ENCODE measurements around the gene SAP30BP.

Gene SAP30BP

GRCh38 chr17:75676461-75676860, 9.3 kb downstream of the SAP30BP start:
- TF ChIP-seq SUZ12 (IDR thresholded peaks at IDR 0.05; ENCODE audit: extremely low read depth, insufficient read depth, insufficient read length), result no peak
- TF ChIP-seq YY1 (IDR thresholded peaks at IDR 0.05; ENCODE audit: insufficient read depth, insufficient read length), result no peak
- no peak for TF ChIP-seq ZNF274 (IDR thresholded peaks at IDR 0.05; ENCODE audit: low read depth, low read length)
- DNase-seq (ENCODE audit: low read depth, low spot score), result no peak
- Histone ChIP-seq H3K27me3 (ENCODE audit: insufficient read depth, insufficient read length) (no peaks in the 10 kb centered on the region), H3K4me1 (ENCODE audit: insufficient read depth, insufficient read length) (no peaks in the 10 kb centered on the region), H3K9ac (ENCODE audit: insufficient read length, low read depth) (no peak overlapping the region), H3K4me3 (ENCODE audit: insufficient read length, low read depth) (no peak overlapping the region), H3K36me3 (ENCODE audit: insufficient read depth, insufficient read length, low read length) (peaks cover 72% of the 10 kb centered on the region), H3K9me3 (ENCODE audit: insufficient read depth, low read length) (no peaks in the 10 kb centered on the region)

GRCh38 chr17:75679706-75680211, 12.6 kb downstream of the SAP30BP start:
- Histone ChIP-seq H3K9me3 (ENCODE audit: insufficient read depth, low read length) (no peaks in the 10 kb centered on the region), H3K9ac (ENCODE audit: insufficient read length, low read depth) (no peak overlapping the region), H3K4me3 (ENCODE audit: insufficient read length, low read depth) (no peak overlapping the region), H3K36me3 (ENCODE audit: insufficient read depth, insufficient read length, low read length) (peaks cover 68% of the 10 kb centered on the region), H3K4me1 (ENCODE audit: insufficient read depth, insufficient read length) (peaks cover 4% of the 10 kb centered on the region), H3K27me3 (ENCODE audit: insufficient read depth, insufficient read length) (no peaks in the 10 kb centered on the region)
- DNase-seq (ENCODE audit: low read depth, low spot score), result no peak
- TF ChIP-seq ZNF274 (IDR thresholded peaks at IDR 0.05; ENCODE audit: low read depth, low read length) (no peak), YY1 (IDR thresholded peaks at IDR 0.05; ENCODE audit: insufficient read depth, insufficient read length) (no peak), SUZ12 (IDR thresholded peaks at IDR 0.05; ENCODE audit: extremely low read depth, insufficient read depth, insufficient read length) (no peak)

GRCh38 chr17:75680431-75680830, 13.3 kb downstream of the SAP30BP start:
- H3K4me1 ChIP-seq (ENCODE audit: insufficient read depth, insufficient read length), result peaks cover 7% of the 10 kb centered on the region
- no peaks in the 10 kb centered on the region for H3K27me3 ChIP-seq (ENCODE audit: insufficient read depth, insufficient read length)
- no peaks in the 10 kb centered on the region for H3K9me3 ChIP-seq (ENCODE audit: insufficient read depth, low read length)
- H3K36me3 ChIP-seq (ENCODE audit: insufficient read depth, insufficient read length, low read length), result peaks cover 72% of the 10 kb centered on the region
- no peak overlapping the region for H3K4me3 ChIP-seq (ENCODE audit: insufficient read length, low read depth)
- H3K9ac ChIP-seq (ENCODE audit: insufficient read length, low read depth), result no peak overlapping the region
- TF ChIP-seq YY1 (IDR thresholded peaks at IDR 0.05; ENCODE audit: insufficient read depth, insufficient read length), result no peak
- TF ChIP-seq SUZ12 (IDR thresholded peaks at IDR 0.05; ENCODE audit: extremely low read depth, insufficient read depth, insufficient read length), result no peak
- no peak for TF ChIP-seq ZNF274 (IDR thresholded peaks at IDR 0.05; ENCODE audit: low read depth, low read length)
- DNase-seq (ENCODE audit: low read depth, low spot score), result no peak

GRCh38 chr17:75681289-75681688, 14.2 kb downstream of the SAP30BP start:
- no peak for TF ChIP-seq ZNF274 (IDR thresholded peaks at IDR 0.05; ENCODE audit: low read depth, low read length)
- TF ChIP-seq YY1 (IDR thresholded peaks at IDR 0.05; ENCODE audit: insufficient read depth, insufficient read length), result no peak
- no peak for TF ChIP-seq SUZ12 (IDR thresholded peaks at IDR 0.05; ENCODE audit: extremely low read depth, insufficient read depth, insufficient read length)
- H3K27me3 ChIP-seq (ENCODE audit: insufficient read depth, insufficient read length), result no peaks in the 10 kb centered on the region
- no peak overlapping the region for H3K4me3 ChIP-seq (ENCODE audit: insufficient read length, low read depth)
- no peak overlapping the region for H3K9ac ChIP-seq (ENCODE audit: insufficient read length, low read depth)
- peaks cover 65% of the 10 kb centered on the region for H3K36me3 ChIP-seq (ENCODE audit: insufficient read depth, insufficient read length, low read length)
- H3K9me3 ChIP-seq (ENCODE audit: insufficient read depth, low read length), result no peaks in the 10 kb centered on the region
- DNase-seq (ENCODE audit: low read depth, low spot score), result no peak
- peaks cover 7% of the 10 kb centered on the region for H3K4me1 ChIP-seq (ENCODE audit: insufficient read depth, insufficient read length)

GRCh38 chr17:75683583-75683982, 16.4 kb downstream of the SAP30BP start:
- no peak for DNase-seq (ENCODE audit: low read depth, low spot score)
- Histone ChIP-seq H3K36me3 (ENCODE audit: insufficient read depth, insufficient read length, low read length) (peaks cover 72% of the 10 kb centered on the region), H3K9me3 (ENCODE audit: insufficient read depth, low read length) (no peaks in the 10 kb centered on the region), H3K4me1 (ENCODE audit: insufficient read depth, insufficient read length) (peaks cover 13% of the 10 kb centered on the region), H3K9ac (ENCODE audit: insufficient read length, low read depth) (no peak overlapping the region), H3K4me3 (ENCODE audit: insufficient read length, low read depth) (no peak overlapping the region), H3K27me3 (ENCODE audit: insufficient read depth, insufficient read length) (no peaks in the 10 kb centered on the region)
- TF ChIP-seq SUZ12 (IDR thresholded peaks at IDR 0.05; ENCODE audit: extremely low read depth, insufficient read depth, insufficient read length), result no peak
- TF ChIP-seq ZNF274 (IDR thresholded peaks at IDR 0.05; ENCODE audit: low read depth, low read length), result no peak
- TF ChIP-seq YY1 (IDR thresholded peaks at IDR 0.05; ENCODE audit: insufficient read depth, insufficient read length), result no peak

- no peak overlapping the region for H3K9ac ChIP-seq (ENCODE audit: insufficient read length, low read depth)
- H3K4me1 ChIP-seq (ENCODE audit: insufficient read depth, insufficient read length), result peaks cover 13% of the 10 kb centered on the region
- no peak for DNase-seq (ENCODE audit: low read depth, low spot score)
- no peaks in the 10 kb centered on the region for H3K27me3 ChIP-seq (ENCODE audit: insufficient read depth, insufficient read length)
- no peak overlapping the region for H3K4me3 ChIP-seq (ENCODE audit: insufficient read length, low read depth)
- no peaks in the 10 kb centered on the region for H3K9me3 ChIP-seq (ENCODE audit: insufficient read depth, low read length)
- TF ChIP-seq YY1 (IDR thresholded peaks at IDR 0.05; ENCODE audit: insufficient read depth, insufficient read length), result no peak
- no peak for TF ChIP-seq ZNF274 (IDR thresholded peaks at IDR 0.05; ENCODE audit: low read depth, low read length)
- no peak for TF ChIP-seq SUZ12 (IDR thresholded peaks at IDR 0.05; ENCODE audit: extremely low read depth, insufficient read depth, insufficient read length)
- peaks cover 72% of the 10 kb centered on the region for H3K36me3 ChIP-seq (ENCODE audit: insufficient read depth, insufficient read length, low read length)
Measured at GRCh38 chr17:75684249-75684648, 17.1 kb downstream of the SAP30BP start.

GRCh38 chr17:75684924-75685323, 17.8 kb downstream of the SAP30BP start:
- H3K4me1 ChIP-seq (ENCODE audit: insufficient read depth, insufficient read length), result peaks cover 13% of the 10 kb centered on the region
- no peak overlapping the region for H3K9ac ChIP-seq (ENCODE audit: insufficient read length, low read depth)
- peaks cover 72% of the 10 kb centered on the region for H3K36me3 ChIP-seq (ENCODE audit: insufficient read depth, insufficient read length, low read length)
- no peaks in the 10 kb centered on the region for H3K27me3 ChIP-seq (ENCODE audit: insufficient read depth, insufficient read length)
- TF ChIP-seq ZNF274 (IDR thresholded peaks at IDR 0.05; ENCODE audit: low read depth, low read length) (no peak), SUZ12 (IDR thresholded peaks at IDR 0.05; ENCODE audit: extremely low read depth, insufficient read depth, insufficient read length) (no peak), YY1 (IDR thresholded peaks at IDR 0.05; ENCODE audit: insufficient read depth, insufficient read length) (no peak)
- DNase-seq (ENCODE audit: low read depth, low spot score), result no peak
- H3K4me3 ChIP-seq (ENCODE audit: insufficient read length, low read depth), result no peak overlapping the region
- no peaks in the 10 kb centered on the region for H3K9me3 ChIP-seq (ENCODE audit: insufficient read depth, low read length)

Data from NT2/D1 (cell line).